ENCODE measurements around the gene MKI67.
A peak's percentile ranks its signal among the peaks of the same experiment; 100 is the strongest.

GRCh38 chr10:128173386-128173785 is 47.2 kb upstream of the MKI67 start:
- TF ChIP-seq RAD21 (IDR thresholded peaks at IDR 0.05; ENCODE audit: low read depth) (no peak), CREB1 (IDR thresholded peaks at IDR 0.05; ENCODE audit: low read depth) (no peak), FOXM1 (IDR thresholded peaks at IDR 0.05; ENCODE audit: borderline replicate concordance, low read depth) (no peak), USF1 (IDR thresholded peaks at IDR 0.05) (no peak), REST (IDR thresholded peaks at IDR 0.05; ENCODE audit: low read depth) (no peak), TAF1 (IDR thresholded peaks at IDR 0.05; ENCODE audit: low read depth) (no peak), EP300 (IDR thresholded peaks at IDR 0.05; ENCODE audit: borderline replicate concordance) (no peak), TEAD4 (IDR thresholded peaks at IDR 0.05) (peak; percentile 83), EGR1 (IDR thresholded peaks at IDR 0.05) (no peak), MAX (IDR thresholded peaks at IDR 0.05) (no peak), YY1 (IDR thresholded peaks at IDR 0.05; ENCODE audit: low read depth) (no peak), TCF12 (IDR thresholded peaks at IDR 0.05; ENCODE audit: low read depth) (no peak), CEBPB (IDR thresholded peaks at IDR 0.05) (0 out of 2 replicates have a peak, but pooled peaks have one; percentile 6), NFIC (IDR thresholded peaks at IDR 0.05) (no peak)

Data from Ishikawa (cell line).